KBM-7 (cell line): ENCODE data around the gene CDKN2B-AS1.
A peak's percentile ranks its signal among the peaks of the same experiment; 100 is the strongest.
"Not testable (repeated sequence)": the region's sequence is repeated elsewhere in the genome, so short reads cannot be mapped to it uniquely, and the experiment has no call there.

Experiments
- DNase-seq: peaks from one replicate; pipeline ENCODE4 v3.0.0-alpha.2; 2015
- in situ Hi-C: fragments of 300-500 bp; cut with MboI; formaldehyde crosslinking; loops from 2 replicates; pipeline ENCODE4 v1.14.3; 2020; ENCODE audit warnings: low sequenced_read_pairs, low pct_unique_long_range_greater_than_20kb, mixed read lengths

Gene CDKN2B-AS1

DNA sequence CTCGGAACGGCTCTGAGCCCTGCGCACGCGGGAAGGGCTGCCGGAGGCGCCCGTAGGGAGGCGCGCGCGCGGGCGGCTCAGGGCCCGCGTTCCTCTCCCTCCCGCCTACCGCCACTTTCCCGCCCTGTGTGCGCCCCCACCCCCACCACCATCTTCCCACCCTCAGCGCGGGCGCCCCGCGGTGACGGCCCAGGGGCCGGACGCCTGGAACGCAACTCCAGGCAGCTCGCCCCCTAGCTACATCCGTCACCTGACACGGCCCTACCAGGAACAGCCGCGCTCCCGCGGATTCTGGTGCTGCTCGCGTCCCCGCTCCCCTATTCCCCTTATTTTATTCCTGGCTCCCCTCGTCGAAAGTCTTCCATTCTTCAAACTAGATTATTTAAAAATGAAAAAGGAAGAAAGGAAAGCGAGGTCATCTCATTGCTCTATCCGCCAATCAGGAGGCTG, at the start of gene CDKN2B-AS1:
CDKN2B-AS1 (plus strand) TSS at position 236 of the 450 bp plus-strand sequence.
- in situ Hi-C loops = no loop called here
- peak; percentile 90 for DNase-seq

DNA sequence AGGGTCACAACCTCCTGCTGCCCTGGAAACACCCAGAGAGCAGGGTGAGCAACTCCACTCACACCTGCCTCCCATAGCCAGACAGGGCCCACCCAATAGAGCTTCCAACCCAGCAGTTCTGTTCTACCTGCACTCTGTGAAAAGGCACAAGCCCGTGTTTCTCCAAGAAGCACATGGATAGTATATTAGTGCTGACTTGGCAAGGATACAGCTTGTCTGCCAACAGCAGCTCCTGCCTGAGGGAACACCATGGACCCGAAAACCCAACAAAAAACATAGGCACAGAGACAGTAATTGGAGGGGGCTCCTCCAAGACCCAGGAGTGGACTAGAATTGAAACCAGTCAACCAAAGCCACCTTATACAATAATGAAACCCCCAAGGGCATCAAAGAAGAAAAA, 49.0 kb upstream of the CDKN2B-AS1 start:
- no peak for DNase-seq
- in situ Hi-C loops = no loop called here

DNA sequence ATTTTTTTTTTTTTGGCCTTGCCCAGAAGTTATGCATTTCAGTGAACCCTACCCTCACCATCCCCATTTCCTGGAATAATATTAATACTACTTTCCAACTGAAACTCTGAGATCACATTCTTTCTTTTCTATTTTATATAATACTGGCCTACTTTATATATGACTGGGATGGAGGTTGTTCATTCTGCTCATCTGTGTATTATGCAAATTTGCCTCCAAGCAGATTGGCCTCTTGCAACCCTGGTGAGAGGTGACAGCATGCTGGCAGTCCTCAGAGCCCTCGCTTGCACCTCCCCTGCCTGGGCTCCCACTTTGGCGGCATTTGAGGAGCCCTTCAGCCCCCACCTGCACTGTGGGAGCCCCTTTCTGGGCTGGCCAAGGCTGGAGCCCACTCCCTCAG, 35.8 kb upstream of the CDKN2B-AS1 start:
- DNase-seq = no peak
- in situ Hi-C loops = no loop called here

DNA sequence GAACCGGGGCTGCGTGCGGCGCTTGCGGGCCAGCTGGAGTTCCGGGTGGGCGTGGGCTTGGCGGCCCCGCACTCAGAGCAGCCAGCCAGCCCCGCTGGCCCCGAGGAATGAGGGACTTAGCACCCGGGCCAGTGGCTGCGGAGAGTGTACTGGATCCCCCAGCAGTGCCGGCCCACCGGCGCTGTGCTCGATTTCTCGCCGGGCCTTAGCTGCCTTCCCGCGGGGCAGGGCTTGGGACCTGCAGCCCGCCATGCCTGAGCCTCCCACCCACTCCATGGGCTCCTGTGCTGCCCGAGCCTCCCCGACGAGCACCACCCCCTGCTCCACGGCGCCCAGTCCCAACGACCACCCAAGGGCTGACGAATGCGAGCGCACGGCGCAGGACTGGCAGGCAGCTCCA, 35.3 kb upstream of the CDKN2B-AS1 start:
- in situ Hi-C loops, DNase-seq: not testable (repeated sequence)

DNA sequence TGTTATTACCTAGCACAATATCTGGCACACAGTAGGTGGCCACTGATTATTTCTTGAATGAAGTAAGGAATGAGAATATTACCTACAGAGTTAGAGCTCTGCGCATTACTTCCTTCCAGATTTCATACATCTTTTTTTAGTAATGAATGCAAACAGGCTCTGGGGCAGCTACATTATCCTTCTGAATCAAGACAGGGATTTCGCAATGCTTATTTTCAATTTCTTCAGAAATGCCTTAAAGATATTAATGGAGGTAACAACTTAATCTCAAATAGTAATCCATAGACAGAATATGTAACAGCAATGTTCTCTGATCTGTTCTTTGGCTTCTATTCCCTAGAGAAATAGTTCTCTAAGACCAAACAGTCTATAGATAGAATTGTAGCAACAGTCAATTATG, 33.0 kb upstream of the CDKN2B-AS1 start:
- no peak for DNase-seq
- in situ Hi-C loops = no loop called here

DNA sequence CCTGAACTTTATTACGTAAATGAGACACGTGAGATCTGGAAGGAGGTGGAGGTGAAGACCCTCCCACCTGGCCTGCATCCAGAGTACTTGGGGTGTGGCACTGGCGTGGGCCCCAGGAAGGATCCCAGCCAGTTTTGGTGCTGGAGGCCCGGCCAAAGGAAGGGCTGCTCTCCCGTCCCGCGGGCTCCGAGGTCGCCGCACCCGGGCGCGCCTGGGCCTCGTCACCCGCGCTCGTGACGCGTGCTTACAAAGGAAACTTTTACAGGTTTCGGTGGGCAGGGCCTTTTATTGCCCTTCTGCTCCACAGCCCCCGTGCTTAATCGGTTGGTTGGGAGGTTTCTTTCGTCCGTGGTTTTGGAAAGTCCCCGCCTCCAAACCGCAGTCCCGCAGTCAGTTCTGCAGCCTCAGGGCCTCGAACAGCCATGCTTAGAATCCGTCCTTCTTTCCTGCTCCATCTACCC, 29.6 kb upstream of the CDKN2B-AS1 start:
- no peak for DNase-seq
- in situ Hi-C loops = no loop called here

DNA sequence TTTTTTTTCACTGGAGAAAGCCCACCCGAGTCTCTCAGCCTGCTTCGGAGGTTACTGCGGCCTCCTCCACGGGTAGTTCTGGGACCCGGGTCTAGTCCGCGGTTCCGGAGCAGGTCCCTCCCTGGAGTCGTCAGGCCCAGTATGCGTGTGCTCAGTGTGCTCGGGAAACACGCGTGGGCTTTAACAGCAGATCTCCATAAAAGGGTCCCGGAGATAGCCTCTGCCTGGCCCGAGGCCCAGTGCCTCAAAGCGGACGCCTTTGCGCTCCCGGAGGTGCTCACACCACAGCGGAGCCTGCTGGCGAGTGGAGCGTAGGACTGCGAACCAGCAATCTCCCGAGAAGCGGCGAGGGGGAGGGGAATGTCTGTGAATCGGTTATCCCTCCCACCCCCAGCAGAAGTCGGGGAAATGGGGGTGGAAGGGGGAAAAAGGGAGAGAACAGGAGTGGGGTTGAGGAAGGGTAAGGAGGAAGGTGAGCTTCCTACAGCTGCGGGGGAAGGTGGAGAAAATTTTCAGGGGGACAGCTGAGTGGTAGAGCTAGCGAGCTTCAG, 29.1 kb upstream of the CDKN2B-AS1 start:
- DNase-seq = no peak
- in situ Hi-C loops = no loop called here

DNA sequence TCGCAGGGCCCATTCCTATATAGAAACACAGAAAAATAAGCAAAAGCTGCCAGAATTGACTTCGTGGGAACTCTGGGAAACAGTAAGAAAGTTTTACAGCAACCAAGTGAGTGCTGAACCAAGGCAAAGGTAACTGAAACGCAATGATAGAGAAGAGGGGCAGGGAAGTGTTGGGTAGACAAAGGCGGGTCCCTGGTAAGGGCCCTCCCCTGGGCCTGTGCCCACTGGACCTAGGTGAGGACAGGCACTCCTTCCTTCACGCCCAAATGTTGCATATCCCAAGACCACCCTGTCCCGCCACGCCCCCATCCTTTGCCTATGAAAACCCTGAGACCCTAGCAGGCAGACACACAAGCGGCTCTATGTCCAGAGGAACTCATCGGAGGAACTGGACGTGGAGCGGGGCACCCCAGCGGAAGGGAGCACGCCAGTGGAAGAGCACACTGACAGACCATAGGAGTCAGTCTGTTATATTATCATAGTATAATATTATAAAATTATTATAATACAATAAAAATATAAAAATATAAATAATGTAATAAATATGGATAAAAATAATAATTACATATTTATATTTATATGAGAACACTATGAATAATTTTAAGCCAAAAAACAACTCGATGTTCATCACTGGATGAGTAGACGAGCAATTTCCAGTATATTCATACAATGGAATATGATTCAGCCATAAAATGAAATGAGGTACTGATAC, 28.3 kb upstream of the CDKN2B-AS1 start:
- in situ Hi-C loops = no loop called here
- no peak for DNase-seq

DNA sequence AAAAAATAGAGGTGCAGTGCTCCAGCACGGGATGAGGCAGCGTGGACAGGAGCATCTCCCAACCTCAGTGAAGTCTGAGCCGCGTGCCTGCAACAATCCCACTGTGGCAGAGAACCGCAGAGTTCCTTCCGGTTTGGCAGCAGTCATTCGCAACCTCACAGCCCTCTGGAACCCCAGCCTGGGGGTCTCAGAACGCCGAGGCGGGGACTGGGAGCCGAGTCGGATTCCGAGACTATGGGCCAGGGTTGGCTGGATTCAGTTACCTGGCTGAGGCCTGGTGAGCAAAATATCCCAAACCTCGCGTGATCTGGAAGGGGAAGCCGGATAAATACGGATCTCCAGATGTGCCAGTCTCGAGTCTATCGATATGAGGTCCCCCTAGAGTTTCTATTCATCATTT, 27.4 kb upstream of the CDKN2B-AS1 start:
- DNase-seq = no peak
- in situ Hi-C loops = no loop called here

DNA sequence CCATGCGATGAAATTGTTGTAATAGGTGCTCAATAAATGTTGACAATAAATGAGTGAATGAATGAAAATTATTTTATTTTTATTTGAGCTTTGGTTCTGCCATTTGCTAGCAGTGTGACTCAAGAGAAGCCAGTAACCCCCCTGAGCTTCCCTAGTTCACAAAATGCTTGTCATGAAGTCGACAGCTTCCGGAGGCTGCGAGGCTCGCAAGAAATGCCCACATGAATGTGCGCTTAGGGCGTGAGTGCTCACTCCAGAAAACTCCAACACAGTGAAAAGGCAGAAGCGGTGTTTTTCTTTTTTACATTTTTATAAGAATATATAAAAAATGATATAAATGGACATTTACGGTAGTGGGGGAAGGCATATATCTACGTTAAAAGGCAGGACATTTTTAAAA, 26.9 kb upstream of the CDKN2B-AS1 start:
- DNase-seq = no peak
- in situ Hi-C loops = no loop called here

DNA sequence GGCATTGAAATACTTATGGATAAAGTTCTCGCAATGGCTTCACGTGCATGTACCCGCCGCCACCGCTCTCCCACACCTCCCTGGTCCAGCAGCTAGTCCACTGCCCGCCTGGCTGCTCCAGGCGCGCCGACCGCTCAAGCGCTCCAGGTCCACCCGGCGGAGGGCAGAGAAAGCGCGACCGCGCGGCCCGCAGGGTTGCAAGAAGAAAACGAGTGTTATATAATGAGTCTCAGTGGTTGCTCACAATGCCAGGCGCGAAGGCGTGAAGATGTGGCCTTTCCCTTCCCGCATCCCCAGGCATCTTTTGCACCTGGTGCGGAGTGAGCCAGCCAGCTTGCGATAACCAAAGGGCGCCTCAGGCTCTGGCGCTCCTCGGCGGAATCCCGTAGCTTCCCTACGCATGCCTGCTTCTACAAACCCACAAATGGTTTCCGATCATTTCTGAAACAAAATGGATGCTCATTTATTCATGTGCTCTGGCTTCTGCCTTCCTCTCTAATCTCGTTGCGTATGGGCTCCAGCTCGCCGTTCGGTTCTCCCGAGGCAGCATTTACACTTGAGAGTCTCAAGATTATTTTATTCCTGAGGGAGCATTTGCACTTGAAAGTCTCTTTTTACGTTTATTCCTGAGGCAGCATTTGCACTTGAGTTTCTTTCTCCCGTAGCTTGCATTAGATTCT, 26.1 kb upstream of the CDKN2B-AS1 start:
- DNase-seq = no peak
- in situ Hi-C loops = no loop called here

DNA sequence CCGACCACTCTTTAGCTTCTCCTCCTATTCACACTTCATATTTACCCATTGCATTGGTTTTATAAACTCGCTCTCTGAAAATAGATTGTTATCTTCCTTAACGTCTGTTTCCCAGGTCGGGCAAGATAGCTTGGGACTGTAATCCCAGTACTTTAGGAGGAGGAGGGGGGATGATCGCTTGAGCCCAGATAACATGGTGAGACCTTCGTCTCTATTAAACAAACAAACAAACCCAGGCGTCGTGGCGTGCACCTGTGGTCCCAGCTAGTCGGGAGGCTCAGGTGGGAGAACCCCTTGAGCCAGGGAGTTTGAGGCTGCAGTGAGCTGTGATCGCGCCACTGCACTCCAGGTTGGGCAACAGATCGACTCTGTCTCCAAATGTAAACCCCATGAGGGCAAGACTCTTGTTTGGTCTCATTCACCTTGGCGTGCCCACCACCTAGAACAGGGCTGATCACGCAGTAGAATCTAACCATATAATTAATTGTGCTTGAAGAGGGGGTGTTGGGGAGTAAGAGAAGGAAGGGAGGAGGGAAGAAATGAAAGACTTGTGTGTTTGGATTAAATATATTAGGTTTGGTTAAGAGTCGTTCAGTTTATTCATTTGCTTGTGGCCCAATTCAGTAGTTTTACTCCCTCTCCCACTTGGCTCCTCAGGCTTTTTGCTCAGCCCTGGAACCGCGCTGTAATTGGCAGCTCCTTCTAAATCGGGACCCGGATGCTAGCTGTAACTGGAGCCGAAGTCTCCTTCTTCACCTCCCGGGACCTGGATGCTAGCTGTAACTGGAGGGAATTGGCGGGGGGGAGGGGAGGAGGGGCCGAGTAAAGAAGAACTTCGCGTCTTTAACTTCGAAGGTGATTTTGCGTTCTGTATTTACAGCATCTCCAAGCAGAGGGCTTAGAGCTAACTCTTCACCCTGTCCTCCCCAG, 25.3 kb upstream of the CDKN2B-AS1 start:
- in situ Hi-C loops = no loop called here
- DNase-seq = no peak

DNA sequence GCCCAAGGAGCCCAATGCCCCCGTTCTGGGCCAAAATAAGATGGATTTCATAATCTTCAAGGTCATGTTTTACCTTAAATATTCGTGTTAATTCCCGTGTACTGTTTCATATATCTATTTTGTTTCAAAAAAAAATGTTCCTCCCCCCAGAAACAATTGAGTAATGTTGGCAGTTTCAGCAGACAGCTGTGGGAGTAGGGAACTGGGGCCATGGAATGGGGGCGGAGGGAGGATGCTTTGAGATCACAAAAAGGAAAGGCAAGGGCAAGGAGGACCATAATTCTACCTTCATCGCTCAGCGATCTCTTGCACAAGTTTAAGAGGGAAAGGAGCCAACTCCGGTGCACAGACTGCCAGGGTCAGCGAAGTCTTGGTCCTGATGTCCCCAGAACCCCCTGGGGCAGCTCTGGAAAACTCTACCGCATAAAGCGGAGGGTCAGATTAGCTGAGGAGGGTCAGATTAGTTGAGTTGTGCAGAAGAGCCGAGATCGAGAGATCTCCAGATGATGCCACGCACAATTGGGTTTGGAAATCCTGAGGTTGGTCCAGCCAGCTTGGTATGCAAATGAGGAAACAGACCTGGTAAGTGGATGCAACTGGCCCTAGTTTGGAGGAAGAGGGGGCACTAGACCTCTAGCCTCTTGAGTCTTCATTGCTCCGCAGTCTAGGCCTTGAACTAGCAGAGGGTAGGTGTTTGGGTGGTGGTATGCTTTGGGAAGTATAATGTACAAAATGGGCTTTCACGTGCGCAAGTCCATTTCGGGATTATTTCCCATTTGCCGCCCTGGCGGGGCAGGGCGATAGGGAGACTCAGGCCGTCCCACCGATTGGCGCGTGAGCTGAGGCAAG, 24.4 kb upstream of the CDKN2B-AS1 start:
- DNase-seq = no peak
- in situ Hi-C loops = no loop called here

DNA sequence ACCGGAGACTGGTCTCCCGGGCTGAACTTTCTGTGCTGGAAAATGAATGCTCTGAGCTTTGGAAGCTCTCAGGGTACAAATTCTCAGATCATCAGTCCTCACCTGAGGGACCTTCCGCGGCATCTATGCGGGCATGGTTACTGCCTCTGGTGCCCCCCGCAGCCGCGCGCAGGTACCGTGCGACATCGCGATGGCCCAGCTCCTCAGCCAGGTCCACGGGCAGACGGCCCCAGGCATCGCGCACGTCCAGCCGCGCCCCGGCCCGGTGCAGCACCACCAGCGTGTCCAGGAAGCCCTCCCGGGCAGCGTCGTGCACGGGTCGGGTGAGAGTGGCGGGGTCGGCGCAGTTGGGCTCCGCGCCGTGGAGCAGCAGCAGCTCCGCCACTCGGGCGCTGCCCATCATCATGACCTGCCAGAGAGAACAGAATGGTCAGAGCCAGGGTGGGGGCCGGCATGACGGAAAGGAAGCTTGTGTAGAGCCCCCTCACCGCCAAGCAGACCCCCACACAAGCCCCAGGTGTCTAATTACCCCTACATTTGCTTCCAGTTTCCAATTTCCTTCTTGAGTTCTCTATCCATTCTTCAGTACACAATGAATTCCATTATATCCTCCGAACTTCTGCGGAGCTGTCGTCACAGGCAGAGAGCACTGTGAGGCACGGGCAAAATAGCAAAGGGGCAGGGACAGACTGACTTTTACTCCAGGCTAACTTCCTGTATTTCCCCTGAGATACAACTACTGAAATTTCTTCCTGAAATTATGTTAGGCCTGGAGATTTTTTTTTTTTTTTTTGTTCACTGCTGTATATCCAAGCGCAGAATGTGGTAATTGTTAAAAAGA, 23.6 kb upstream of the CDKN2B-AS1 start:
- in situ Hi-C loops = no loop called here
- no peak for DNase-seq

DNA sequence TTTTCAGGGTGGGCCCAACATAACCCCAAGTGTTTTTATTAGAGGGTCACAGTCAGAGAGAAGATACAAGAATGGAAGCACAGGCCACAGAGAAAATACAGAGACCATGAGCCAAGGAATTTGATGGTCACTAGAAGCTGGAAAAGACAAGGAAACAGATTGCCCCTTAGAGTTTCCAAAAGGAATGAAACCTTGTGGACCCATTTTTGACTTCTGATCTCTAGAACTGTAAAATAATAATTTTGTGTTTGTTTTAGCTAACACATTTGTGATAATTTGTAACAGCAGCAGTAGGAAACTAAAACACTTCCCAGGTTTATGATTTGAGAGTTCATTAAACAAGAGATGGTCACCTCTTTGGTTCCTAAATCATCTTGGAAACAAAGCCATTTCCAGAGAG, 22.2 kb upstream of the CDKN2B-AS1 start:
- DNase-seq = no peak
- in situ Hi-C loops = no loop called here

DNA sequence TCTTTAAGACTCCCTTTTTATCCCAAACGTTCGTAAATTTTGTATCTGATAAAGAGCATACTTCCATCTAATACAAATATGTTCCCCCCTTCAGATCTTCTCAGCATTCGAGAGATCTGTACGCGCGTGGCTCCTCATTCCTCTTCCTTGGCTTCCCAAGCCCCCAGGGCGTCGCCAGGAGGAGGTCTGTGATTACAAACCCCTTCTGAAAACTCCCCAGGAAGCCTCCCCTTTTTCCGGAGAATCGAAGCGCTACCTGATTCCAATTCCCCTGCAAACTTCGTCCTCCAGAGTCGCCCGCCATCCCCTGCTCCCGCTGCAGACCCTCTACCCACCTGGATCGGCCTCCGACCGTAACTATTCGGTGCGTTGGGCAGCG, 20.3 kb upstream of the CDKN2B-AS1 start:
- DNase-seq = no peak
- in situ Hi-C loops = no loop called here

DNA sequence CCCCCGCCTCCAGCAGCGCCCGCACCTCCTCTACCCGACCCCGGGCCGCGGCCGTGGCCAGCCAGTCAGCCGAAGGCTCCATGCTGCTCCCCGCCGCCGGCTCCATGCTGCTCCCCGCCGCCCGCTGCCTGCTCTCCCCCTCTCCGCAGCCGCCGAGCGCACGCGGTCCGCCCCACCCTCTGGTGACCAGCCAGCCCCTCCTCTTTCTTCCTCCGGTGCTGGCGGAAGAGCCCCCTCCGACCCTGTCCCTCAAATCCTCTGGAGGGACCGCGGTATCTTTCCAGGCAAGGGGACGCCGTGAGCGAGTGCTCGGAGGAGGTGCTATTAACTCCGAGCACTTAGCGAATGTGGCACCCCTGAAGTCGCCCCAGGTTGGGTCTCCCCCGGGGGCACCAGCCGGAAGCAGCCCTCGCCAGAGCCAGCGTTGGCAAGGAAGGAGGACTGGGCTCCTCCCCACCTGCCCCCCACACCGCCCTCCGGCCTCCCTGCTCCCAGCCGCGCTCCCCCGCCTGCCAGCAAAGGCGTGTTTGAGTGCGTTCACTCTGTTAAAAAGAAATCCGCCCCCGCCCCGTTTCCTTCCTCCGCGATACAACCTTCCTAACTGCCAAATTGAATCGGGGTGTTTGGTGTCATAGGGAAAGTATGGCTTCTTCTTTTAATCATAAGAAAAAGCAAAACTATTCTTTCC, 19.7 kb upstream of the CDKN2B-AS1 start:
- no peak for DNase-seq
- in situ Hi-C loops = no loop called here
